OCI-LY1 (cell line): ENCODE data around the gene OSBPL2.

ENCODE experiments used
- H2AFZ ChIP-seq: fragments of 200-600 bp; sonication (generic), shearing (Covaris generic); 2 replicates; pipeline ENCODE4 v1.6.0; 2014; ENCODE audit warnings: antibody characterized with exemption, mild to moderate bottlenecking, low read length
- H3F3A ChIP-seq: fragments of 200-600 bp; sonication (generic), shearing (Covaris generic); 2 replicates; pipeline ENCODE4 v1.6.0; 2014; ENCODE audit warnings: mild to moderate bottlenecking, antibody characterized with exemption, low read length, moderate library complexity; ENCODE audit not compliant: insufficient read depth
- H3K27ac ChIP-seq: fragments of 200-600 bp; sonication (generic); 2 replicates; pipeline ENCODE4 v1.5.1; 2014; ENCODE audit warnings: low read length, mixed run types, mild to moderate bottlenecking, low read depth; ENCODE audit not compliant: poor library complexity, severe bottlenecking
- H3K27me3 ChIP-seq: fragments of 200-600 bp; sonication (generic); 2 replicates; pipeline ENCODE4 v1.6.0; 2014; ENCODE audit warnings: antibody characterized with exemption, mild to moderate bottlenecking, low read length, moderate library complexity; ENCODE audit not compliant: insufficient read depth
- H3K36me3 ChIP-seq: fragments of 200-600 bp; sonication (generic); 2 replicates; pipeline ENCODE4 v1.6.1; 2014; ENCODE audit warnings: mild to moderate bottlenecking, antibody characterized with exemption, low read length, moderate library complexity, mixed read lengths; ENCODE audit not compliant: insufficient read depth
- H3K4me1 ChIP-seq: fragments of 200-600 bp; sonication (generic); 2 replicates; pipeline ENCODE4 v1.5.1; 2014; ENCODE audit warnings: mild to moderate bottlenecking, low read length, moderate library complexity; ENCODE audit not compliant: insufficient read depth, severe bottlenecking
- H3K4me2 ChIP-seq: fragments of 200-600 bp; sonication (generic), shearing (Covaris generic); 2 replicates; pipeline ENCODE4 v1.6.1; 2014; ENCODE audit warnings: low read length
- H3K4me3 ChIP-seq: fragments of 200-600 bp; sonication (generic); 2 replicates; pipeline ENCODE4 v1.5.1; 2014; ENCODE audit warnings: low read length, low read depth, mild to moderate bottlenecking, mixed read lengths; ENCODE audit not compliant: poor library complexity, severe bottlenecking
- H3K79me2 ChIP-seq: fragments of 200-600 bp; shearing (Covaris generic); 2 replicates; pipeline ENCODE4 v1.6.1; 2016; ENCODE audit warnings: mixed run types, low read length, mixed read lengths; ENCODE audit not compliant: insufficient read depth
- H3K9ac ChIP-seq: fragments of 200-600 bp; sonication (generic), shearing (Covaris generic); 2 replicates; pipeline ENCODE4 v1.6.1; 2014; ENCODE audit warnings: mild to moderate bottlenecking, low read length, mixed read lengths
- H3K9me2 ChIP-seq: fragments of 200-600 bp; sonication (generic), shearing (Covaris generic); 2 replicates; pipeline ENCODE4 v1.6.1; 2014; ENCODE audit warnings: low read depth, mild to moderate bottlenecking, low read length, mixed read lengths
- H3K9me3 ChIP-seq: fragments of 200-600 bp; shearing (Covaris generic); 2 replicates; pipeline ENCODE4 v1.6.1; 2014; ENCODE audit warnings: low read length, mixed read lengths
- H4K20me1 ChIP-seq: fragments of 200-600 bp; sonication (generic), shearing (Covaris generic); 2 replicates; pipeline ENCODE4 v1.6.0; 2016; ENCODE audit warnings: mild to moderate bottlenecking, low read length; ENCODE audit not compliant: insufficient read depth
- EZH2 ChIP-seq: fragments of 200-600 bp; sonication (generic), shearing (Covaris generic); IDR thresholded peaks from 2 replicates; pipeline ENCODE4 v1.8.0; 2017; ENCODE audit warnings: borderline replicate concordance, mixed run types, mild to moderate bottlenecking, antibody characterized with exemption, low read length, moderate library complexity, mixed read lengths
- TF ChIP-seq, protein P1 (sequence below): fragments of 200-600 bp; sonication (generic), shearing (Covaris generic); IDR thresholded peaks from 2 replicates; pipeline ENCODE4 v1.5.1; 2017; ENCODE audit warnings: mild to moderate bottlenecking, antibody characterized with exemption, low read length, moderate library complexity, mixed read lengths

The OSBPL2 gene

DNA sequence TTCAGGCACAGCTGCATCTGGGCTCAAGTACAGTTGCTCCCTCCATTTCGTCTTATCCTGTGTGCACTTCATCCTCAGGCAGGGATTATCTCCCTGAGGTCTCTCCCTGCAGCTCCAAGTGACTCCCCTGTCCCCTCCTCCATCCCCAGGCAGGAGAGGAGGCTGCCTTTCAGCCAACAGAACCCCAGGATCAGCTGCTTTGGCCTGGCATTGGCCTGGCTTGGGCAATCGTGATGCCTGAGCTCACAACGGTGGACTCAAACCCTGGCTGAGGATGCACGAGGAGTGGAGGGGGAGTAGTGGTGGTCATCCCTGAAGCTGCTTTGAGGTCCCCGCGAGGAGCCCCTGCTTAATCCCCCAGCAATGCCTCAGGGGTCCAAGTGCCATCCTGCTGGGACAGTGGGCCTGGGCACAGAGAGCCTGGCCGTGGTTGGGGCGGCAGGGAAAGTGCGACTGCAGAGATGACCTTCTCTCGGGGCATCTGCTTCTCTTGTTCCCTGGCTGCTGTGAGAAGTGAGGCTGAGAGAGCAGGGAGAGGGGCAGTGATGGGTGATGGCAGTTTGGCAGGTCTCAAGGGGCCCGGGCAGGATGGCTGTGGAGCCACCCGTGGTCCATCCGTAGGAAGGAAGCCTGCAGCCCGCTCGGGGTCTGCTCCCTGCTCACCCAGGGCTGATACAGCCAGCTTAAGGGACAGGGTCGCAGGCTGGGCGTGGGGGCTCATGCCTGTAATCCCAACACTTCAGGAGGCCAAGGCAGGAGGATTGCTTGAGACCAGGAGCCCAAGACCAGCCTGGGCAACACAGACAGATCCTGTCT, 12.3 kb upstream of the OSBPL2 start:
- no peak overlapping the region for H3K9ac ChIP-seq
- H3K9me2 ChIP-seq, result no peaks in the 10 kb centered on the region
- H3K4me3 ChIP-seq, result no peak overlapping the region
- H3K27me3 ChIP-seq, result no peaks in the 10 kb centered on the region; the same call in 1 of the 2 replicates
- no peaks in the 10 kb centered on the region for H3F3A ChIP-seq
- no peaks in the 10 kb centered on the region for H3K9me3 ChIP-seq
- H3K27ac ChIP-seq, result no peak overlapping the region
- H3K4me2 ChIP-seq, result no peak overlapping the region
- H4K20me1 ChIP-seq, result no peaks in the 10 kb centered on the region
- no peak overlapping the region for H2AFZ ChIP-seq
- H3K4me1 ChIP-seq, result no peaks in the 10 kb centered on the region
- TF ChIP-seq, protein P1, sequence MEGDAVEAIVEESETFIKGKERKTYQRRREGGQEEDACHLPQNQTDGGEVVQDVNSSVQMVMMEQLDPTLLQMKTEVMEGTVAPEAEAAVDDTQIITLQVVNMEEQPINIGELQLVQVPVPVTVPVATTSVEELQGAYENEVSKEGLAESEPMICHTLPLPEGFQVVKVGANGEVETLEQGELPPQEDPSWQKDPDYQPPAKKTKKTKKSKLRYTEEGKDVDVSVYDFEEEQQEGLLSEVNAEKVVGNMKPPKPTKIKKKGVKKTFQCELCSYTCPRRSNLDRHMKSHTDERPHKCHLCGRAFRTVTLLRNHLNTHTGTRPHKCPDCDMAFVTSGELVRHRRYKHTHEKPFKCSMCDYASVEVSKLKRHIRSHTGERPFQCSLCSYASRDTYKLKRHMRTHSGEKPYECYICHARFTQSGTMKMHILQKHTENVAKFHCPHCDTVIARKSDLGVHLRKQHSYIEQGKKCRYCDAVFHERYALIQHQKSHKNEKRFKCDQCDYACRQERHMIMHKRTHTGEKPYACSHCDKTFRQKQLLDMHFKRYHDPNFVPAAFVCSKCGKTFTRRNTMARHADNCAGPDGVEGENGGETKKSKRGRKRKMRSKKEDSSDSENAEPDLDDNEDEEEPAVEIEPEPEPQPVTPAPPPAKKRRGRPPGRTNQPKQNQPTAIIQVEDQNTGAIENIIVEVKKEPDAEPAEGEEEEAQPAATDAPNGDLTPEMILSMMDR, result no peak
- TF ChIP-seq EZH2, result no peak
- H3K36me3 ChIP-seq, result no peaks in the 10 kb centered on the region
- no peaks in the 10 kb centered on the region for H3K79me2 ChIP-seq

DNA sequence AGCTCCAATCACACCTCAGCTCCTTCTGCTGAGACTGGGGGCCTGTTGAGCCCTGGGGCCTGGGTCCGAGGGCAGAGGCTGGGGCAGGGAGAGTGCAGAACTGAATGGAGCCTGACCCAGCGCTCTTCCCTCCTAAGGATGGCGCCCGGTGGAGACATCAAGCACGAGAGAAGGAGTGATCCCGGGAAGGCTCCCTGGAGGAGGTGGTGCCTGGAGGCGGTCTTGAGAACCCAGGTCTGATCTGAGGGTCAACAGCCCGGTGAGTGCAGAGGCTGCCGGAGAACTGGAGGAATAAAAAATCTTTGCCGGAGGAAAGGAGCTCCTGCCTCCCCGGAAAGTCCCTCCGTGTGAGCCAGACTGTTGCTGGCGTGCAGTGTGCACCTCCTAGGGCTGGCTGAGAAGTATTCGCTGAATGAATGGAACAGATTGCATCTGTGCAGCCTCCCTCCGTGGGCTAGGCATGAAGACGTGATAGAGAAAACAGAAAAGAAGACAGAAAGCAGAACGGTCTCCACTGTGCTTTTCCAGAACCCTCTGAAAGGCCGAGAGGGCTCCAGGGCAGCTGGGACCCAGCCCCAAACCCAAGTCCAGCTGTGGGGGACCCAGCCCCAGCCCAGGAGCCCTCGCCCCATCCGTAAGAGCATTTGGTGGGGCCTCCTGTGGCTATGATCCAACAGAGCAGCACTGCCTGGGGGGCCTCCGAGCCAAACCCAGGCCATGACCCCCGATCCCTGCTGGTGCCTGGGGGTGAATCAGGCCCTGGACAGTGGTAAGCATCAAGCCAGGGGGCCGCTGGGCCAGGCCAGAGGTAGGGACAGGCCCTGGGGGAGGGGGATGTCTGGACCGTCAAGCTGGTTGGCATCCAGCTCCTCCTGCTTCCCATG, 11.4 kb upstream of the OSBPL2 start:
- no peaks in the 10 kb centered on the region for H3F3A ChIP-seq
- no peaks in the 10 kb centered on the region for H3K79me2 ChIP-seq
- no peaks in the 10 kb centered on the region; the same call in 1 of the 2 replicates for H3K27me3 ChIP-seq
- no peaks in the 10 kb centered on the region for H3K36me3 ChIP-seq
- H2AFZ ChIP-seq, result no peak overlapping the region
- no peak overlapping the region for H3K4me3 ChIP-seq
- no peaks in the 10 kb centered on the region for H3K9me2 ChIP-seq
- no peak for TF ChIP-seq EZH2
- TF ChIP-seq, protein P1, result no peak
- H3K9ac ChIP-seq, result no peak overlapping the region
- no peaks in the 10 kb centered on the region for H3K9me3 ChIP-seq
- no peaks in the 10 kb centered on the region for H3K4me1 ChIP-seq
- H3K27ac ChIP-seq, result no peak overlapping the region
- H3K4me2 ChIP-seq, result no peak overlapping the region
- H4K20me1 ChIP-seq, result no peaks in the 10 kb centered on the region

DNA sequence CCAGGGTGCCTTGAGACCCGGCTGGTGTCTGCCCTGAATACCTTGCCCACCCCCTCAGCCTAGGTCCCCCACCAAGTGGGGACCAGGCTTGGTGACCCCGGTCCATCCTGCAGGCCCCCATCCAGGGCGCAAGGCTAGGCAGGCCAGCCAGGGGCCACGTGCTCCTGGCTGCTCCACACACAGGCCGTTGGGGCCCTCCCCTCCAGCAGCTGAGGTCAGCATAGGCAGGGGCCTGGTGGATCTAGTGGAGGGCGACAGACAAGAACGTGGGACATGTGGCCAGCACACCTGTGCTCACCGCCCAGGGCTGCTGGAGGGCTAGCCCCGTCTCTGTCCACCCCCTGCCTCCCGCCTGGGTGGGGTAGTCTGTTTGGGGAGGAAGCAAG, 10.7 kb upstream of the OSBPL2 start:
- no peaks in the 10 kb centered on the region for H3F3A ChIP-seq
- H3K9ac ChIP-seq, result no peak overlapping the region
- H3K9me3 ChIP-seq, result no peaks in the 10 kb centered on the region
- H3K4me3 ChIP-seq, result no peak overlapping the region
- no peak for TF ChIP-seq EZH2
- TF ChIP-seq, protein P1, result no peak
- no peak overlapping the region for H3K4me2 ChIP-seq
- H3K36me3 ChIP-seq, result no peaks in the 10 kb centered on the region
- no peaks in the 10 kb centered on the region for H3K27me3 ChIP-seq
- no peaks in the 10 kb centered on the region for H3K9me2 ChIP-seq
- H3K4me1 ChIP-seq, result no peaks in the 10 kb centered on the region
- no peaks in the 10 kb centered on the region for H4K20me1 ChIP-seq
- H3K79me2 ChIP-seq, result no peaks in the 10 kb centered on the region
- H2AFZ ChIP-seq, result no peak overlapping the region
- H3K27ac ChIP-seq, result no peak overlapping the region
